Thyroid gland (tissue), 4 donors: ENCODE data around the gene RAP1A. TPM values are rescaled to one million over a fixed set of nuclear protein-coding genes. Genes with fewer than 3 reads are reported as not detected.
"Not testable (repeated sequence)": the region's sequence is repeated elsewhere in the genome, so short reads cannot be mapped to it uniquely, and the experiment has no call there.

ENCODE experiments used
- DNase-seq, 2 donors: peaks; one replicate each; pipeline ENCODE4 v3.0.0-alpha.2; 2019
- H3K27ac ChIP-seq, 3 donors: fragments of 200-600 bp; sonication (generic); 1 replicate in 2 of 3; 2 replicates in 1 of 3; pipeline ENCODE4 v1.5.1; 2016 to 2019; ENCODE audit warnings: mild to moderate bottlenecking in 1 of 3, moderate library complexity in 1 of 3
- H3K27me3 ChIP-seq: fragments of 200-600 bp; sonication (generic); one replicate; pipeline ENCODE4 v1.5.1; 2019
- H3K36me3 ChIP-seq, 2 donors: fragments of 200-600 bp; sonication (generic); one replicate each; pipeline ENCODE4 v1.5.1; 2016 to 2019
- H3K4me1 ChIP-seq, 2 donors: fragments of 200-600 bp; sonication (generic); one replicate each; pipeline ENCODE4 v1.5.1; 2017 to 2019
- H3K4me3 ChIP-seq, 3 donors: fragments of 200-600 bp; sonication (generic); replicated peaks in 1 of 3; 1 replicate in 2 of 3; 2 replicates in 1 of 3; pipeline ENCODE4 v1.5.1; 2016; ENCODE audit warnings: mild to moderate bottlenecking in 1 of 3
- H3K9me3 ChIP-seq: fragments of 200-600 bp; sonication (generic); one replicate; pipeline ENCODE4 v1.5.1; 2017
- POLR2A ChIP-seq, 2 donors: fragments of 450-650 bp; IDR thresholded peaks; one replicate each; pipeline ENCODE4 v1.6.1; 2017; ENCODE audit warnings: antibody characterized with exemption in 2 of 2, mild to moderate bottlenecking in 2 of 2, moderate library complexity in 1 of 2
- WGBS, 2 donors: methylation state at CpG; one replicate each; pipeline ENCODE4 v1.1.5; 2017; 5-methylcytosine and 5-hydroxymethylcytosine counted together
- intact Hi-C: fragments of 100-400 bp; cut with DNase I; formaldehyde crosslinking; loops from one replicate; pipeline ENCODE4 v1.15.1; 2023
- total RNA-seq, 4 donors: library from RNA; depleted of rRNA; stranded (reverse); fragments of >200 nt; gene quantifications; one replicate each; pipeline ENCODE4 v1.2.3, GENCODE V29; 2016
- TF ChIP-seq, protein P1 (sequence below), 6 experiments: fragments of 200-600 bp in 3 of 6; fragments of 450-650 bp in 3 of 6; sonication (generic) in 3 of 6; IDR thresholded peaks; one replicate each; pipeline ENCODE4 v1.5.1; 2016 to 2019; ENCODE audit warnings: antibody characterized with exemption in 6 of 6, mild to moderate bottlenecking in 2 of 6, inconsistent platforms in 1 of 6, moderate library complexity in 1 of 6

RAP1A gene
- total RNA-seq, 4 donors from 2014 or later = 54.2 to 91.7 (median 71.9) TPM

DNA sequence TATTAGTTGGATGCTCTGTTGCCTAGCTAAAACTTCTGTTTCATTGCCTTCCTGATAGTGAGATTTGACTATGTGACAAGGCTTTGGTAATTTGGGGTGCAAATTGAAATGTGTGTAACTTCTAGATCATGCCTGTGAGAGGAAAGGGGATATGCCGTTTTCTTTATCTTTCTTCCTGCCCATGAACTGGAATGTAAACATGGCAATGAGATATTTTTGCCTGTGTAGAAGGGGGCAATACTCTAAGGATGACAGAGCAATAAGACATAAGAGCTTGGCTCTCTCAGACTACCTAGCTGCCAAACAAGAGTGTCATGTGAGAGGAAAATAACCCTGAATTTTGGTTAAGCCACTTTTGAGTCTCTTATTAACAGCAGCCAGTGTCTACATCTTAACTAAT lies 49.7 kb downstream of the RAP1A start:
- WGBS, 2 donors = 12 to 23% methylated on average over 1 of the region's 1 CpG
- peaks cover 6 to 10% of the 10 kb centered on the region in 2 donors for H3K4me1 ChIP-seq
- intact Hi-C loops = no loop called here
- no peak for DNase-seq
- no peaks in the 10 kb centered on the region for H3K27me3 ChIP-seq
- H3K4me3 ChIP-seq = no peak overlapping the region
- TF ChIP-seq, protein P1, sequence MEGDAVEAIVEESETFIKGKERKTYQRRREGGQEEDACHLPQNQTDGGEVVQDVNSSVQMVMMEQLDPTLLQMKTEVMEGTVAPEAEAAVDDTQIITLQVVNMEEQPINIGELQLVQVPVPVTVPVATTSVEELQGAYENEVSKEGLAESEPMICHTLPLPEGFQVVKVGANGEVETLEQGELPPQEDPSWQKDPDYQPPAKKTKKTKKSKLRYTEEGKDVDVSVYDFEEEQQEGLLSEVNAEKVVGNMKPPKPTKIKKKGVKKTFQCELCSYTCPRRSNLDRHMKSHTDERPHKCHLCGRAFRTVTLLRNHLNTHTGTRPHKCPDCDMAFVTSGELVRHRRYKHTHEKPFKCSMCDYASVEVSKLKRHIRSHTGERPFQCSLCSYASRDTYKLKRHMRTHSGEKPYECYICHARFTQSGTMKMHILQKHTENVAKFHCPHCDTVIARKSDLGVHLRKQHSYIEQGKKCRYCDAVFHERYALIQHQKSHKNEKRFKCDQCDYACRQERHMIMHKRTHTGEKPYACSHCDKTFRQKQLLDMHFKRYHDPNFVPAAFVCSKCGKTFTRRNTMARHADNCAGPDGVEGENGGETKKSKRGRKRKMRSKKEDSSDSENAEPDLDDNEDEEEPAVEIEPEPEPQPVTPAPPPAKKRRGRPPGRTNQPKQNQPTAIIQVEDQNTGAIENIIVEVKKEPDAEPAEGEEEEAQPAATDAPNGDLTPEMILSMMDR (IDR thresholded peaks at IDR 0.05) = no peak
- no peak for TF ChIP-seq POLR2A (IDR thresholded peaks at IDR 0.05)
- no peak overlapping the region for H3K27ac ChIP-seq
- no peaks in the 10 kb centered on the region for H3K9me3 ChIP-seq
- no peaks in the 10 kb centered on the region for H3K36me3 ChIP-seq

DNA sequence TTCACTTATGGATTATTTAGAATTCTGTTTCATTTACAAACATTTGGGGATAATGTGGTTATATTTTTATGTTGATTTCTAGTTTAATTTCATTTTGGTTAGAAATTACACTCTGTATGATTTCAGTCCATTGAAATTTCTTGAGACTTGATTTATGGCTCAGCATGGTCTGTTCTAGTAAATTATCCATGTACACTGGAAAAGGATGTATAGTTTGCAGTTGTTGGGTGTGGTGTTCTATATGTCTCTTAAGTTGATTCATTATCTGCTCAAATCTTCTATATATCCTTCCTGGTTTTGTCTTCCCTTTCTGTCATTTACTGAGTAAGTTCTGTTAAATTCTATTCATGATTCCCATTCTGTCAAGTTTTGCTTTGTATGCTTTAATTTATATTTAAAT lies 52.3 kb downstream of the RAP1A start:
- H3K27me3 ChIP-seq = no peaks in the 10 kb centered on the region
- H3K9me3 ChIP-seq = no peaks in the 10 kb centered on the region
- peaks cover 6 to 10% of the 10 kb centered on the region in 2 donors for H3K4me1 ChIP-seq
- no peak overlapping the region for H3K4me3 ChIP-seq
- no peak for TF ChIP-seq POLR2A (IDR thresholded peaks at IDR 0.05)
- TF ChIP-seq, protein P1 (IDR thresholded peaks at IDR 0.05) = no peak
- no peaks in the 10 kb centered on the region for H3K36me3 ChIP-seq
- intact Hi-C loops = no loop called here
- no peak overlapping the region for H3K27ac ChIP-seq
- DNase-seq = no peak

DNA sequence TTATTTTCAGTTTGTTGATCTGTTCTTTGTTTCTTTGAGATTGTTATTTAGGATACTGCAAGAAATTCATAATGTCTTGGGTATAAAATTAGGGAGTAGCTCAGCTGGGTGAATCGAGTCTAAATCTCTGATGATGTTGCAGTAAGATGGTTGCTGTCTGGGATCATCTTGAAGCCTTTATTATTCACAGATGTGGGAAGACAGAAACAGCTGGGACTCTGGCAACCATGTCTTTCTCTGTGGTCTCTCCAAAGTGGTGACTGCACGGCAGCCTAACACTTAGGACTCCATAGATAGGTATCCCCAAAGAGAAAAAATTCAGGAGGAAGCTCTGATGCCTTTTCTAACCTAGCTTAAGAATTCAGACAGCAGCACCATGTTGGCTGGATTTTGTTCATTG lies 52.7 kb downstream of the RAP1A start:
- H3K9me3 ChIP-seq = no peaks in the 10 kb centered on the region
- peaks cover 6 to 10% of the 10 kb centered on the region in 2 donors for H3K4me1 ChIP-seq
- H3K27ac ChIP-seq = no peak overlapping the region
- no peak for DNase-seq
- TF ChIP-seq POLR2A (IDR thresholded peaks at IDR 0.05) = no peak
- TF ChIP-seq, protein P1 (IDR thresholded peaks at IDR 0.05) = no peak
- intact Hi-C loops = no loop called here
- H3K27me3 ChIP-seq = no peaks in the 10 kb centered on the region
- WGBS, 2 donors = 83 to 86% methylated on average over 2 of the region's 2 CpGs
- no peaks in the 10 kb centered on the region for H3K36me3 ChIP-seq
- no peak overlapping the region for H3K4me3 ChIP-seq

DNA sequence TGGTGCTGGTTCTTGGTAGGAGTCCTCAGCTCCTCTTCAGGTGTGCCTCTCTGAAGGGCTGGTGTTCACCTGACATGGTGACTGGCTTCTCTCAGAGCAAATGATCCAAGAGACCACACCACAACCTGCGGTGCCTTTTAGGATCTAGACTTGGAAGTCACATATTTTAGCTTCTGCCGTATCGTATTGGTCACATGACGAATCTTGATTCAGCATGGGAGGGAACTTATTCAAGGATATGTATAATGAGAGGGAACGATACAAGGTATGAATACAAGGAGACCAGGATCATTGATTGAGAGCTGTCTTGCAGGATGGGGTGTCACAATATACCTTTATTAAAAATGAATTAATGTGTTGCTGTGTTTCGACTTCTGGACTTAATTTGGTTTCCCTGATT lies 58.0 kb downstream of the RAP1A start:
- Histone ChIP-seq H3K27me3 (no peaks in the 10 kb centered on the region), H3K4me3 (no peak overlapping the region), H3K4me1 (no peaks in the 10 kb centered on the region), H3K36me3 (no peaks in the 10 kb centered on the region), H3K9me3 (no peaks in the 10 kb centered on the region), H3K27ac (no peak overlapping the region)
- WGBS, 2 donors = 96 to 99% methylated on average over 6 of the region's 6 CpGs
- DNase-seq = no peak
- intact Hi-C loops = no loop called here
- TF ChIP-seq, protein P1 (IDR thresholded peaks at IDR 0.05) = no peak
- no peak for TF ChIP-seq POLR2A (IDR thresholded peaks at IDR 0.05)

DNA sequence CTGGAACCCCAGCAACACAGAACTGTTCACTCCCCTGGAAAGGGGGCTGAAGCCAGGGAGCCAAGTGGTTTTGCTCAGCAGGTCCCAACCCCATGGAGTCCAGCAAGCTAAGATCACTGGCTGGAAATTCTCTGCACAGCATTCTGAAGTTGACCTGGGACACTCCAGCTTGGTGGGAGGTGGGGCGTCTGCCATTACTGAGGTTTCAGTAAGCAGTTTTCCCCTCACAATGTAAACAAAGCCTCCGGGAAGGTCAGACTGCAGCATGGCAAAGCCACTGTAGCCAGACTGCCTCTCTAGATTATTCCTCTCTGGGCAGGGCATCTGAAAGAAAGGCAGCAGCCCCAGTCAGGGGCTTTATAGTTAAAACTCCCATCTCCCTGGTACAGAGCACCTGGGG lies 60.0 kb downstream of the RAP1A start:
- no peak for TF ChIP-seq POLR2A (IDR thresholded peaks at IDR 0.05)
- TF ChIP-seq, protein P1 (IDR thresholded peaks at IDR 0.05) = no peak
- no peaks in the 10 kb centered on the region for H3K9me3 ChIP-seq
- intact Hi-C loops = no loop called here
- H3K27me3 ChIP-seq = no peaks in the 10 kb centered on the region
- H3K36me3 ChIP-seq = no peaks in the 10 kb centered on the region
- no peak overlapping the region for H3K4me3 ChIP-seq
- WGBS, 2 donors = 93 to 100% methylated on average over 2 of the region's 2 CpGs
- H3K4me1 ChIP-seq = no peaks in the 10 kb centered on the region
- no peak for DNase-seq
- no peak overlapping the region for H3K27ac ChIP-seq

DNA sequence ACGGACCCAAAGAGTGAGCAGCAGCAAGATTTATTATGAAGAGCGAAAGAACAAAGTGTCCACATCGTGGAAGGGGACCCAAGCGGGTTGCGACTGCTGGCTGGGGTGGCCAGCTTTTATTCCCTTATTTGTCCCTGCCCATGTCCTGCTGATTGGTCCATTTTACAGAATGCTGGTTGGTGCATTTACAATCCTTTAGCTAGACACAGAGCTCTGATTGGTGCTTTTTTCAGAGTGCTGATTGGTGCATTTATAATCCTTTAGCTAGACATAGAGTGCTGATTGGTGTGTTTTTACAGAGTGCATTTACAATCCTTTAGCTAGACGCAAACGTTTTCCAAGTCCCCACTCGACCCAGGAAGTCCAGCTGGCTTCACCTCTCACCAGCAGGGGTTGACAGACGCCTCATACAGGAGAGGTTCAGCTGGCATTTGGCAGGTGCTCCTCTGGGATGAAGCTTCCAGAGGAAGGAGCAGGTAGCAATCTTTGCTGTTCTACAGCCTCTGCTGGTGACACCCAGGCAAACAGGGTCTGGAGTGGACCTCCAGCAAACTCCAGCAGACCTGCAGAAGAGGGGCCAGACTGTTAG lies 60.7 kb downstream of the RAP1A start:
- intact Hi-C loops, H3K4me3 ChIP-seq, H3K27ac ChIP-seq, DNase-seq, H3K27me3 ChIP-seq, H3K4me1 ChIP-seq, H3K36me3 ChIP-seq, H3K9me3 ChIP-seq: not testable (repeated sequence)
- 97 to 98% methylated on average over 9 of the region's 9 CpGs for WGBS, 2 donors

DNA sequence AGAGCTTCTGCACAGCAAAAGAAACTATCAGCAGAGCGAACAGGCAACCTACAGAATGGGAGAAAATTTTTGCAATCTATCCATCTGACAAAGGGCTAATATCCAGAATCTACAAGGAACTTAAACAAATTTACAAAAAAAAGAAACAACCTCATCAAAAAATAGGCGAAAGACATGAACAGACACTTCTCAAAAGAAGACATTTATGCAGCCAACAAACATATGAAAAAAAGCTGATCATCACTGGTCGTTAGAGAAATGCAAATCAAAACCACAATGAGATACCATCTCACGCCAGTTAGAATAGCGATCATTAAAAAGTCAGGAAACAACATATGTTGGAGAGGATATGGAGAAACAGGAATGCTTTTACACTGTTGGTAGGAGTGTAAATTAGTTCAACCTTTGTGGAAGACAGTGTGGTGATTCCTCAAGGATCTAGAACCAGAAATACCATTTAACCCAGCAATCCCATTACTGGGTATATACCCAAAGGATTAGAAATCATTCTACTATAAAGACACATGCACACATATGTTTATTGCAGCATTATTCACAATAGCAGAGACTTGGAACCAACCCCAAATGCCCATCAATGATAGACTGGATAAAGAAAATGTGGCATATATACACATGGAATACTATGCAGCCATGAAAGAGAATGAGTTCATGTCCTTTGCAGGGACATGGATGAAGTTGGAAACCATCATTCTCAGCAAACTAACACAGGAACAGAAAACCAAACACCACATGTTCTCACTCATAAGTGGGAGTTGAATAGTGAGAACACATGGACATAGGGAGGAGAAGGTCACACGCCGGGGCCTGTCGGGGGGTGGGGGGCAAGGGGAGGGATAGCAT lies 65.9 kb downstream of the RAP1A start:
- H3K27ac ChIP-seq, H3K9me3 ChIP-seq, DNase-seq, H3K36me3 ChIP-seq, intact Hi-C loops, H3K4me3 ChIP-seq, H3K27me3 ChIP-seq: not testable (repeated sequence)
- WGBS, 2 donors = 94 to 95% methylated on average over 8 of the region's 8 CpGs
- H3K4me1 ChIP-seq = peaks cover 11% of the 10 kb centered on the region in 2 donors
